HEK293T (cell line): ENCODE measurements around the gene CNTF.

ENCODE experiments used
- FOXM1 ChIP-seq: fragments of 450-650 bp; IDR thresholded peaks from 2 replicates; pipeline ENCODE4 v1.6.1; 2017; ENCODE audit warnings: mild to moderate bottlenecking, borderline replicate concordance
- HDGF ChIP-seq: fragments of 450-650 bp; IDR thresholded peaks from 2 replicates; pipeline ENCODE4 v1.6.1; 2017; ENCODE audit warnings: antibody characterized with exemption, borderline replicate concordance
- L3MBTL2 ChIP-seq: fragments of 450-650 bp; conservative IDR thresholded peaks from 2 replicates; pipeline ENCODE4 v1.6.1; 2016; ENCODE audit warnings: mild to moderate bottlenecking
- SUZ12 ChIP-seq: fragments of 450-650 bp; IDR thresholded peaks from 2 replicates; pipeline ENCODE4 v1.6.1; 2016; ENCODE audit warnings: mild to moderate bottlenecking
- ZNF384 ChIP-seq: fragments of 450-650 bp; IDR thresholded peaks from 2 replicates; pipeline ENCODE4 v1.6.1; 2016

DNA sequence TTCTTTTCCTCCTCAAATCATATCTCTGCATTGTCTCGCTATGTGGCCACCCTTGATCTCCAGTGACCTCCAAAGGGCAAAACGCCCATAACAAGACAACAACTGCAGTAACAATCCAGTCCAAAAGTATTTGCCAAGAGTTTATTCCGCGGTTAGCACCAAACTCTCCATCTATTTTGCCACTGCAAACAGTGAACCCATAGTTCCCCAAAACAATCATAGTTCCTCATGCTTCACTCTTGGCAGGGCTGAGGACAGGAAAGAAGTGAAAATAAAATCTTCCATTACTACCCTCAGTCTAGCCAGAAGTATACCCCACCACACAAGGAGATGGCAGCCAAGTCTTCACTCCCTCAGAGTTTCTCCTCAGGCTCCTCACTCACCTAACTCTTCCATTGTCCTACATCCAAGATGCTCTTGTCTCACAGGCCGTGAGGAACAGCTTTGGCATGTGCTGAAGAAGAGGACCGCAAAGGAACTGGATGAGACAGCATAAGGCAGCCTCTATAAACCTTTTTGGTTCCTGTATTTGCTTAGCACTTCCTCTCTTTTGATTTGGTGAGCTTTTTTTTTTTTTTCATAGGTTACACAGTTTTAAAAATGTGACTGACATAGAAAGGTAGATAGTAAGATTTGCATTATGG lies 47.0 kb upstream of the CNTF start, which contains the start of gene LPXN:
- TF ChIP-seq SUZ12 (no peak), HDGF (no peak), ZNF384 (no peak), L3MBTL2 (no peak), FOXM1 (no peak)
